ENCODE results near the gene DCC. TPM values are rescaled to one million over a fixed set of nuclear protein-coding genes. Genes with fewer than 3 reads are reported as not detected.

The DCC gene
- total RNA-seq, 1 donor from 2014 or later = 5.6 TPM

GRCh38 chr18:53153800-53154199, 813.8 kb downstream of the DCC start:
- Mint-ChIP-seq H3K27ac (ENCODE audit: unreplicated experiment) (no peak overlapping the region), H3K4me1 (ENCODE audit: low read depth, unreplicated experiment) (peaks cover 19% of the 10 kb centered on the region), H3K27me3 (ENCODE audit: unreplicated experiment) (peaks cover 1% of the 10 kb centered on the region), H3K4me3 (ENCODE audit: unreplicated experiment) (no peak overlapping the region), H3K9me3 (ENCODE audit: unreplicated experiment) (no peaks in the 10 kb centered on the region), H3K36me3 (ENCODE audit: unreplicated experiment) (no peaks in the 10 kb centered on the region)
- DNase-seq = no peak
- TF ChIP-seq CTCF (IDR thresholded peaks at IDR 0.05; ENCODE audit: partially characterized antibody, unreplicated experiment) = no peak

GRCh38 chr18:53165770-53166169, 825.8 kb downstream of the DCC start:
- Mint-ChIP-seq H3K9me3 (ENCODE audit: unreplicated experiment) (no peaks in the 10 kb centered on the region), H3K4me1 (ENCODE audit: low read depth, unreplicated experiment) (no peaks in the 10 kb centered on the region), H3K27me3 (ENCODE audit: unreplicated experiment) (peaks cover 3% of the 10 kb centered on the region), H3K4me3 (ENCODE audit: unreplicated experiment) (no peak overlapping the region), H3K27ac (ENCODE audit: unreplicated experiment) (no peak overlapping the region), H3K36me3 (ENCODE audit: unreplicated experiment) (no peaks in the 10 kb centered on the region)
- no peak for DNase-seq
- no peak for TF ChIP-seq CTCF (IDR thresholded peaks at IDR 0.05; ENCODE audit: partially characterized antibody, unreplicated experiment)

GRCh38 chr18:53169346-53169745, 829.3 kb downstream of the DCC start:
- no peaks in the 10 kb centered on the region for H3K36me3 Mint-ChIP-seq (ENCODE audit: unreplicated experiment)
- H3K4me3 Mint-ChIP-seq (ENCODE audit: unreplicated experiment) = no peak overlapping the region
- H3K27ac Mint-ChIP-seq (ENCODE audit: unreplicated experiment) = no peak overlapping the region
- no peaks in the 10 kb centered on the region for H3K4me1 Mint-ChIP-seq (ENCODE audit: low read depth, unreplicated experiment)
- TF ChIP-seq CTCF (IDR thresholded peaks at IDR 0.05; ENCODE audit: partially characterized antibody, unreplicated experiment) = no peak
- DNase-seq = no peak
- H3K27me3 Mint-ChIP-seq (ENCODE audit: unreplicated experiment) = peaks cover 3% of the 10 kb centered on the region
- no peaks in the 10 kb centered on the region for H3K9me3 Mint-ChIP-seq (ENCODE audit: unreplicated experiment)

GRCh38 chr18:53191634-53192033, 851.6 kb downstream of the DCC start:
- Mint-ChIP-seq H3K4me3 (ENCODE audit: unreplicated experiment) (no peak overlapping the region), H3K9me3 (ENCODE audit: unreplicated experiment) (no peaks in the 10 kb centered on the region), H3K27ac (ENCODE audit: unreplicated experiment) (no peak overlapping the region), H3K4me1 (ENCODE audit: low read depth, unreplicated experiment) (no peaks in the 10 kb centered on the region), H3K36me3 (ENCODE audit: unreplicated experiment) (no peaks in the 10 kb centered on the region), H3K27me3 (ENCODE audit: unreplicated experiment) (no peaks in the 10 kb centered on the region)
- no peak for TF ChIP-seq CTCF (IDR thresholded peaks at IDR 0.05; ENCODE audit: partially characterized antibody, unreplicated experiment)
- no peak for DNase-seq

- Mint-ChIP-seq H3K9me3 (ENCODE audit: unreplicated experiment) (no peaks in the 10 kb centered on the region), H3K4me1 (ENCODE audit: low read depth, unreplicated experiment) (no peaks in the 10 kb centered on the region), H3K27me3 (ENCODE audit: unreplicated experiment) (no peaks in the 10 kb centered on the region), H3K4me3 (ENCODE audit: unreplicated experiment) (no peak overlapping the region), H3K36me3 (ENCODE audit: unreplicated experiment) (no peaks in the 10 kb centered on the region), H3K27ac (ENCODE audit: unreplicated experiment) (no peak overlapping the region)
- no peak for TF ChIP-seq CTCF (IDR thresholded peaks at IDR 0.05; ENCODE audit: partially characterized antibody, unreplicated experiment)
- DNase-seq = no peak
These were observed 853.9 kb downstream of the DCC start for GRCh38 chr18:53193870-53194269.
